Stimulated activated CD8-positive, alpha-beta memory T cell treated with anti-CD3 and anti-CD28 coated beads, Interleukin-4, amount 100 ng/mL, for 1 hour (primary cell): ENCODE results near the gene RUNX1.

Experiments used
- DNase-seq, 2 donors: peaks; one replicate each; pipeline ENCODE4 v3.0.0-alpha.2; 2020; ENCODE audit warnings: low read depth in 2 of 2, low spot score in 1 of 2

The RUNX1 gene

GRCh38 chr21:34795548-34796180, 253.4 kb downstream of the RUNX1 start:
- no peak for DNase-seq

GRCh38 chr21:34795175-34795547, 253.9 kb downstream of the RUNX1 start:
- DNase-seq = no peak

GRCh38 chr21:34794686-34795085, 254.4 kb downstream of the RUNX1 start:
- no peak for DNase-seq

GRCh38 chr21:34793471-34793870, 255.6 kb downstream of the RUNX1 start:
- DNase-seq = no peak

GRCh38 chr21:34792504-34793089, 256.5 kb downstream of the RUNX1 start:
- DNase-seq = no peak

GRCh38 chr21:34791776-34792503, 257.2 kb downstream of the RUNX1 start:
- DNase-seq = no peak

GRCh38 chr21:34790834-34791233, 258.3 kb downstream of the RUNX1 start:
- no peak for DNase-seq

- no peak for DNase-seq
Measured at GRCh38 chr21:34790341-34790740, 258.8 kb downstream of the RUNX1 start.

GRCh38 chr21:34788879-34789278, 260.2 kb downstream of the RUNX1 start:
- DNase-seq = no peak

- DNase-seq = no peak
Measured at GRCh38 chr21:34783815-34784214, 265.3 kb downstream of the RUNX1 start.

GRCh38 chr21:34782506-34783360, 266.4 kb downstream of the RUNX1 start:
- DNase-seq = no peak

GRCh38 chr21:34781526-34781925, 267.6 kb downstream of the RUNX1 start:
- no peak for DNase-seq

- no peak for DNase-seq
Measured at GRCh38 chr21:34779860-34780259, 269.2 kb downstream of the RUNX1 start.

GRCh38 chr21:34775793-34776192, 273.3 kb downstream of the RUNX1 start:
- no peak for DNase-seq

- no peak for DNase-seq
Measured at GRCh38 chr21:34774750-34775149, 274.4 kb downstream of the RUNX1 start.

GRCh38 chr21:34771512-34772028, 277.5 kb downstream of the RUNX1 start:
- DNase-seq = no peak

GRCh38 chr21:34770576-34770975, 278.5 kb downstream of the RUNX1 start:
- no peak for DNase-seq

GRCh38 chr21:34768326-34768725, 280.8 kb downstream of the RUNX1 start:
- no peak for DNase-seq

- no peak for DNase-seq
Measured at GRCh38 chr21:34766862-34767261, 282.2 kb downstream of the RUNX1 start.

- no peak for DNase-seq
Measured at GRCh38 chr21:34765619-34766018, 283.5 kb downstream of the RUNX1 start.

- no peak for DNase-seq
Measured at GRCh38 chr21:34764715-34765284, 284.3 kb downstream of the RUNX1 start.
